T-helper 17 cell (primary cell): Measurements from ENCODE around the gene CALML3. TPM values are rescaled to one million over a fixed set of nuclear protein-coding genes. Genes with fewer than 3 reads are reported as not detected.

ENCODE experiments used
- ATAC-seq: fragments of 150-1000 bp; cut with Tn5 transposase; 2 replicates; pipeline ENCODE4 v1.10.0; 2021; ENCODE audit warnings: mild to moderate bottlenecking, moderate library complexity
- DNase-seq, 3 donors: peaks; one replicate each; pipeline versions ENCODE4 v3.0.0 to v3.0.0-alpha.2; 2020 to 2021
- H3K9me3 ChIP-seq: one replicate; pipeline ENCODE4 v1.7.0; 2013; ENCODE audit warnings: low read length, mild to moderate bottlenecking; ENCODE audit not compliant: control insufficient read depth, poor library complexity, severe bottlenecking
- H3K27ac Mint-ChIP-seq: one replicate; pipeline ENCODE4 v1.8.0; 2022; ENCODE audit warnings: mild to moderate bottlenecking, moderate library complexity, mixed read lengths
- H3K27me3 Mint-ChIP-seq: one replicate; pipeline ENCODE4 v1.8.0; 2022; ENCODE audit warnings: mixed read lengths
- H3K36me3 Mint-ChIP-seq: one replicate; pipeline ENCODE4 v1.8.0; 2022; ENCODE audit warnings: low read depth, mixed read lengths
- H3K4me1 Mint-ChIP-seq: one replicate; pipeline ENCODE4 v1.8.0; 2022; ENCODE audit warnings: mild to moderate bottlenecking, mixed read lengths
- H3K4me3 Mint-ChIP-seq: one replicate; pipeline ENCODE4 v1.8.0; 2022; ENCODE audit warnings: mild to moderate bottlenecking, moderate library complexity, mixed read lengths
- total RNA-seq, 4 donors: library from RNA in 2 of 4; stranded (reverse) in 2 of 4; gene quantifications; one replicate each; pipeline ENCODE4 v1.2.3 and lab custom pipeline; 2022 to 2026

CALML3 gene
- total RNA-seq, 2 donors from 2014 or later, result not detected

GRCh38 chr10:5514226-5514850 lies 10.4 kb upstream of the CALML3 start:
- no peaks in the 10 kb centered on the region for H3K9me3 ChIP-seq
- Mint-ChIP-seq H3K4me3 (no peak overlapping the region), H3K27ac (no peak overlapping the region), H3K27me3 (peaks cover 46% of the 10 kb centered on the region), H3K4me1 (peaks cover 18% of the 10 kb centered on the region), H3K36me3 (no peaks in the 10 kb centered on the region)
- DNase-seq, result no peak
- ATAC-seq, result no peak

DNA sequence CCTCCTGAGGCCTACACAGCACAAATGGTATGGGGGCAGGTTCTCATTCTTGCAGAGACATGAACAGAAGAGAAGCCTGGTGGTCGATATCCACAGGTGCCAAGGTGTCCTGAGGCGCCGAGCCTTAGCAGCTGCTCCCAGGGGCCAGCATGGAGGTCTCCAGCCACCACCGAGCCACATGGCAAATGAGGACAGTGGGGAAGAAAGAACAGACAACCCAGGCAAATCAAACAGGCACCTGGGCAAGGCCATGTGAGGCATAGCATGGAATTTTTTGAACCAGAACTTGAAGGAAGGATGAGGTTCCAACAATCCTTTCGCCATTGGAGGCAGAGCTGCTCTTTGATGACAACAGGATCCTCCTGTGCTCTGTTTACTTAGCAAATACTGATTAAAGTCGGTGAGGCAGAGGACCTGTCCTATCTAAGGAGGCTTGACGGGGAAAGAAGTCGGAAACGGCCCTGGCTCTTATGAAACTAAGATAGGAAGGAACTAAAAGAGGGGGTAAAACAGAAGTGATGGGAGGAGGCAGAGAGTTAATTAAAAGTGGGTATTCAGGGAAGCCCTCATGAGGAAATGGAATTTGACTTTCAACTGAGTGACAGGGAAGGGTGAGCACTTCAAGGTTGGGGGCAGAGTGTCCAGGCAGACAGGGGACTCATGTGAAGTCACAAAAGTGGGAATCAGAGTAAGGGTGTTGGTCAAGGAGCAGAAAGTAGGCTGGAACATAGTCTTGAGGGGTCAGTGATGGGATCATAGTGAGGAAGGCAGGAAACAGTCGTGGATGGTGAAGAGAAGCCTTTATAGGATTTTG lies 8.6 kb upstream of the CALML3 start:
- H3K4me3 Mint-ChIP-seq, result no peak overlapping the region
- DNase-seq (no peak), ATAC-seq (no peak)
- peaks cover 38% of the 10 kb centered on the region for H3K27me3 Mint-ChIP-seq
- H3K36me3 Mint-ChIP-seq, result no peaks in the 10 kb centered on the region
- peaks cover 13% of the 10 kb centered on the region for H3K4me1 Mint-ChIP-seq
- no peaks in the 10 kb centered on the region for H3K9me3 ChIP-seq
- H3K27ac Mint-ChIP-seq, result no peak overlapping the region

GRCh38 chr10:5517546-5517945 lies 7.2 kb upstream of the CALML3 start:
- no peak overlapping the region for H3K4me3 Mint-ChIP-seq
- DNase-seq (no peak), ATAC-seq (no peak)
- no peak overlapping the region for H3K27ac Mint-ChIP-seq
- H3K4me1 Mint-ChIP-seq, result peaks cover 11% of the 10 kb centered on the region
- H3K36me3 Mint-ChIP-seq, result no peaks in the 10 kb centered on the region
- H3K9me3 ChIP-seq, result no peaks in the 10 kb centered on the region
- H3K27me3 Mint-ChIP-seq, result peaks cover 31% of the 10 kb centered on the region

DNA sequence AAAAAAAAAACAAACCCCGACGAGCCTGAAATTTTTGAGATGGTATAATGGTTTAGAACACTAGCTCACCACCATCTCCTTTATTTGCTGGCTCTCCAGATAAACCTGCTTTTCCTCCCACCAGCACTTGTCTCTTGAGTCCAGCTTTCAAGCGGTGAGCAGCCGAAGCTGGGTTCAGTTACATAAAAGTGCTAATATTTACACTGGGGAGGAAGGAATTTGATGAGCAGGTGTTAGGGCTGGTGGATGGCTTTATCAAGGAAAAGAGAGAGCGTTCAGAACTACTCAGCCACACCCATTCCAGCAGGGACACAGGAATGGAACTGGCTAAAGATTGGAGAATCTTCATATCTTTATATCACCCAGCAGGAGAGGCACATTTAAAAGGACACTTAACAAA lies 6.6 kb upstream of the CALML3 start:
- ATAC-seq (no peak), DNase-seq (no peak)
- Mint-ChIP-seq H3K36me3 (no peaks in the 10 kb centered on the region), H3K27ac (no peak overlapping the region), H3K4me1 (peaks cover 5% of the 10 kb centered on the region), H3K4me3 (no peak overlapping the region), H3K27me3 (peaks cover 25% of the 10 kb centered on the region)
- no peaks in the 10 kb centered on the region for H3K9me3 ChIP-seq

DNA sequence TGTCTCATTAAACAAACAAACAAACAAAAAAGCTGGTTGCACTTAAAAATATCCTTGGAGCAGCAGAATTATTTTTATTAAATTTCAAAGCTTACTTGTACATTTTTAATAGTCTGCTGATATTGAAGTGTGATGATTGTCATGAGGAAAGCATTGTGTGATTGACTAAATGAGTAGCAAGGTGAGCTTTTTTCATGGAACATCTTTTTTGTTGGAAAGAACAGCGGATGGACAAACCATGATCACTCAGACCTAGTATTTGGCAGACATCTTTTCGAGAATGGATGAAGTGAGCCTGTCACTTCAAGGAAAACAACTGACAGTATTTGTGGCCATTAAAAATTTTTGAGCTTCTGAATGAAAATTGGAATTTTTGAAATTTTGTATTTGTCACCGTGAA lies 5.7 kb upstream of the CALML3 start:
- Mint-ChIP-seq H3K4me1 (no peaks in the 10 kb centered on the region), H3K36me3 (no peaks in the 10 kb centered on the region), H3K27me3 (peaks cover 20% of the 10 kb centered on the region), H3K4me3 (no peak overlapping the region), H3K27ac (no peak overlapping the region)
- no peak for ATAC-seq
- H3K9me3 ChIP-seq, result no peaks in the 10 kb centered on the region
- no peak for DNase-seq

- Mint-ChIP-seq H3K4me3 (no peak overlapping the region), H3K27ac (no peak overlapping the region), H3K36me3 (peaks cover 2% of the 10 kb centered on the region), H3K4me1 (no peaks in the 10 kb centered on the region), H3K27me3 (peaks cover 8% of the 10 kb centered on the region)
- DNase-seq (no peak), ATAC-seq (no peak)
- no peaks in the 10 kb centered on the region for H3K9me3 ChIP-seq
These were observed 1.7 kb upstream of the CALML3 start for GRCh38 chr10:5522913-5523560.

DNA sequence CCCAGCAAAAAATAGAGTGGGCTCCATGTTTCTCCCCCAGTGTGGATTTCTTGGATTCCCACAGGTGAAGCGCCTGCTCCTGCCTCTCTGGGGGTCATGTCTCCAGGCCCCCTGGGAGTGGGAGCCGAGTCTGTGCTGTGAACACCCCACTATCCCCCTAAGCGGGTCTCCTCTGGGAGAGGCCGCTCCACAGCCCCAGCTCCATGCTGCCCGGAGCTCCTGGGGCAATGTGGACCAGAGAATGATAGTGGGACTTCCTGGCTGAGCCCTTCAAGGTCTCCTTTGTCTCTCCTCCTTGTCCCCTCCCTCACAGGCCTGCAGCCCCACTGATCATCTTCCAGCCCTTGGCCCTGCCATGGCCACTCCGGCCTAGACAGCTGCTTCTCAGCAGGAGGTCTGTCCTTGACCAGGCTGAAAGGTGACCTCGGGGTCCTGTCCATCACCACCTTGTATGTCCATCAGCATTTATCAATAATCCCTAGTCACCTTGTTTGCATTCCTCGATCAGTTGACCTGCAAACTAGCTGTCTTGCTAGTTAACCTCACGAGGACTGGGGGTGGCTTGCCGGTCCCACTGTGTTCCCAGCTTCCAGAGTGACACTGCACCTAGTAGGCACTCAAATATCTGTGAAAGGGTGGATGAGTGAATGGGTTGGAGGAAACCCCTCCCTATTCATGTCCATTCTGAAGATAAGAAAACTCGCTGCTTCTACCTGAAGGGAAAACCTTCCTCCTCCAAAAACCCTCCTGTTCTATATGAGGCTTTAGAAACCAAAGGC lies 776 bp upstream of the CALML3 start:
- H3K4me1 Mint-ChIP-seq, result no peaks in the 10 kb centered on the region
- H3K9me3 ChIP-seq, result no peaks in the 10 kb centered on the region
- H3K36me3 Mint-ChIP-seq, result peaks cover 2% of the 10 kb centered on the region
- DNase-seq (no peak), ATAC-seq (no peak)
- peaks cover 8% of the 10 kb centered on the region for H3K27me3 Mint-ChIP-seq
- no peak overlapping the region for H3K27ac Mint-ChIP-seq
- H3K4me3 Mint-ChIP-seq, result peak overlapping the region; percentile 45

DNA sequence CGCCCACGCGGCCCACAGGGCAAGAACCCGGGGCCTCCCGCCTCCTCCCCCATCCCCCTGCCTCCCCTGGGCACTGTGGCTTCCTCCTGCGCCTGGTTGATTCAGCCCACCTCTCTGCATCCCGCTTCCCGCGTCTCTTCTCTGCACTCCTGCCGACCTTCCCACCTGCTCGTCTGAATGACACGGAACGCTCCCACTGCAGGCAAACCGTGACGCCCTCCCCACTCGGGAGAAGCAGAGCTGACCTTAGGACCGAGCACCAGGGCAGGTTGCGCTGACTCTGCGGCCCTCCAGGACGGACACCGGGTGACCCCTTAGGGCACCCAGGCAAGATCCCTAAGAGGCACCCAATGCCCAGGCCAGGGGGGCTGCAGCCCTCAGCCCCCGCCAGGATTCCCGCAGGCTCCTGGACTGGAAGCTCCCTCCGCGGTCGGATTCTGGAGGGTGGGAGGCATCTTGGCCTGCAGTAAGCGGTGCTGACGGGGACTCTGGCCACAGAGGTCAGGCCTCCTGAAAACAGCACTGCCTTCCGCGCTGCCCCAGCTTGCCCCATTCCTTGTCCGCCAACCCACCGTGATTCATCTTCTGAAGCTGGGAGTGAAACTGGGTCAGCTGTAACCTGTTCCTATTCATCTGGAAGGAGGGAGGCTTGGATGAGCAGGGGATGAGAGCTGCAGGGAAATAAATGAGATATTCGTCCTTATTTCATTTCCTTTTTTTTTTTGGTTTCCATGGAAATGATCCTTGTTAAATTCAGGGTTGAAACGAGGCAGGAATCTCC lies 990 bp downstream of the CALML3 start:
- H3K4me3 Mint-ChIP-seq, result no peak overlapping the region
- no peak overlapping the region for H3K27ac Mint-ChIP-seq
- peaks cover 8% of the 10 kb centered on the region for H3K27me3 Mint-ChIP-seq
- ATAC-seq (no peak), DNase-seq (no peak)
- H3K4me1 Mint-ChIP-seq, result no peaks in the 10 kb centered on the region
- no peaks in the 10 kb centered on the region for H3K9me3 ChIP-seq
- H3K36me3 Mint-ChIP-seq, result peaks cover 2% of the 10 kb centered on the region

- ATAC-seq, result no peak
- no peak overlapping the region for H3K4me3 Mint-ChIP-seq
- peaks cover 2% of the 10 kb centered on the region for H3K36me3 Mint-ChIP-seq
These were observed 2.0 kb downstream of the CALML3 start for GRCh38 chr10:5526691-5527331.

DNA sequence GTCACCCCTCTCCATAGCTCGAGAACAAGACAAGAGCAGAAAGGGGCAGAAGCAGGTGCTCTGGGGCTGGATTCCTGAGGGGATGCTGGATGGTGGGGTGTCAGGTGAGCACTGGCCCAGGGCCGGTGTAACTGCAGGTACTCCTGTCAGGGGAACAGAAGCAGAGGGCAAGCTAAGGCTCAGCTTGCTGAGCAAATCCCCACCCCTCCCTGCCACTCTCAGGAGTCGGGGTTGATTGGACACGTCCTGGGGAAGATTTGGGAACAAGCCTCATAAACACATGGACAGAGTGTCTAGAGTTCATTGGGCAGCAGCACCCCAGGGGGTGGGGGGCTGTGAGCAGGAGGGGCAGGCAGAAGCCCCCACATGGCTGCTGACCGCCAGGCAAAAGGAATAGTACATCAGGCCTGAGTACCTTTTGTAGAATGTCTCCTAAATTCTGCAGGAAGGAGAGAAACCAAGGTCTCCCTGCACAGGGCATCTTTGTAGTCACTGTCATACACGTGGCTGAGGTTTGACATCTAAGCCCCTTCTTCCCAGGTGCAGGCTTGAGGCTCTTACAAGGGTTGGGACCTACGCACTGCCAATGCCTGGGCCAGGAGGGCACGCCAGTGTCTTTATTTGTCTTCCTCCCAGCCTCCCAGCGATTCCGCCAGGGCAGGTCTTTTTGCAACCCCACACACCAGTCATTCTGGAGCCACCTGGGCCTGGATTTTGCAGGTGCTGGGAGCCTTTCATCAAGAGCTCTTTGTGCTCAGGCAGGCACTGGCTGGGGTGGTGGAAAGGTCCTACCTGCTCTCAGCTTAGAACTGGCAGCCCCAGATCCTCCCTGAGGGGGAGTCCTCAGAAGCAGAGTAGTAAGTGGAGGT lies 2.8 kb downstream of the CALML3 start:
- ATAC-seq, result no peak
- H3K27me3 Mint-ChIP-seq, result peaks cover 8% of the 10 kb centered on the region
- no peaks in the 10 kb centered on the region for H3K9me3 ChIP-seq
- DNase-seq, result no peak
- no peaks in the 10 kb centered on the region for H3K4me1 Mint-ChIP-seq
- H3K4me3 Mint-ChIP-seq, result no peak overlapping the region
- peaks cover 2% of the 10 kb centered on the region for H3K36me3 Mint-ChIP-seq
- no peak overlapping the region for H3K27ac Mint-ChIP-seq

More at GRCh38 chr10:5526691-5527331, 2.0 kb downstream of the CALML3 start:
- Mint-ChIP-seq H3K27me3 (peaks cover 8% of the 10 kb centered on the region), H3K27ac (no peak overlapping the region), H3K4me1 (no peaks in the 10 kb centered on the region)
- no peak for DNase-seq
- H3K9me3 ChIP-seq, result no peaks in the 10 kb centered on the region

DNA sequence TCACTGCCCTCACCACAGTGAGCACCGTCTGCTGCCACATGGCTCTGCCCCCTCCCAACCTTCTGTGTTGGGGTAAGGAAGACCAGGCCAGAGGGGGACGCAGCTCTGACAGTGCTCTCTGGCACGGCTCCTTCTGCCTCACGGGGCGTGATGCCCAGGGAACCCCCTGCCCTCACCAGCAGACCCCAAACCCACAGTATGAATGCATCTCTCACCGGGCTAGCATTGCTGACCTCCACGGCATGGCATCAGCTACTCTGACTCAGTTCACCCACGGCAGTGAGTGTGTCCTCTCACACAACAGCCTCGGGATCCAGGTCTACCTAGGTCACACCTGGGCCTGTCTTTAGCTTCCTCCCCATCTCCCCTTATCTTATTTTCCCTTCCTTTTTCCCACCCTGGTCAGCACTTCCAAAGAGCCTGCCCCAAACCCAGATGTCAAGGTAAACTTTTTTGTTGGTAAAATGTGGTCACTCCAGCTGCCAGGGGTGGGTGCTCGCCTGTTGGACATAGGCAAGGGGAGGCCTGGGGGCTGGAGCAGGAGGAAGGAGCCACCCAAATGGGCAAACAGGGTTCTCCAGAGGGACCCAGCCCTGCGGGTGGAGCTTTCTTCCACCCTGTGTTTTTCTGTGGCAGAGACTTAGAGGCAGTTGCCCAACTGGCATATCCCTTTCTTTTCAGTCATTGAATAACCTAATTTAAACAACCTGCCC lies 4.4 kb downstream of the CALML3 start:
- DNase-seq, result no peak
- Mint-ChIP-seq H3K36me3 (peaks cover 2% of the 10 kb centered on the region), H3K4me3 (no peak overlapping the region), H3K27me3 (peaks cover 3% of the 10 kb centered on the region), H3K4me1 (peaks cover 2% of the 10 kb centered on the region), H3K27ac (peak overlapping the region; percentile 34)
- H3K9me3 ChIP-seq, result no peaks in the 10 kb centered on the region
- ATAC-seq, result no peak
